PC-9 (cell line): ENCODE results near the gene PDE10A. TPM values are rescaled to one million over a fixed set of nuclear protein-coding genes. Genes with fewer than 3 reads are reported as not detected.

Experiments
- BruUV-seq: library from RNA; stranded (reverse); fragments of 400-500 nt; replicated peaks from 2 replicates; lab custom pipeline; 2021; lab: Mats Ljungman, UMichigan
- CTCF ChIA-PET: fragments of 300-600 bp; sonication (Branson Sonifier 250); formaldehyde crosslinking; loops from one replicate; lab custom pipeline; 2022; ENCODE audit warnings: antibody characterized with exemption; lab: Charles Lee
- POLR2A ChIA-PET: fragments of 300-600 bp; sonication (Branson Sonifier 250); formaldehyde crosslinking; loops from one replicate; lab custom pipeline; 2022; ENCODE audit warnings: antibody characterized with exemption; ENCODE audit not compliant: unreplicated experiment; lab: Charles Lee
- DNase-seq, 2 experiments: peaks; one replicate each; pipeline versions ENCODE4 v3.0.0 to v3.0.0-alpha.2; 2015 to 2022; ENCODE audit warnings: mixed read lengths in 1 of 2
- H2AFZ ChIP-seq: fragments of 200-600 bp; sonication (generic); 2 replicates; pipeline ENCODE4 v1.8.1; 2017; ENCODE audit warnings: antibody characterized with exemption
- H3F3A ChIP-seq: fragments of 200-600 bp; sonication (generic); 2 replicates; pipeline ENCODE4 v1.8.1; 2017; ENCODE audit warnings: antibody characterized with exemption, mild to moderate bottlenecking, low read depth; ENCODE audit not compliant: insufficient read depth
- H3K27ac ChIP-seq: fragments of 200-600 bp; sonication (generic); 2 replicates; pipeline ENCODE4 v1.6.1; 2016; ENCODE audit warnings: mixed run types
- H3K27me3 ChIP-seq: fragments of 200-600 bp; sonication (generic); 2 replicates; pipeline ENCODE4 v1.6.1; 2016; ENCODE audit warnings: low read depth, mixed run types; ENCODE audit not compliant: insufficient read depth
- H3K36me3 ChIP-seq: fragments of 200-600 bp; sonication (generic); 2 replicates; pipeline ENCODE4 v1.6.1; 2016; ENCODE audit warnings: low read depth, mixed run types
- H3K4me1 ChIP-seq: fragments of 200-600 bp; sonication (generic); replicated peaks from 2 replicates; pipeline ENCODE4 v1.6.1; 2016; ENCODE audit warnings: mixed run types; ENCODE audit not compliant: insufficient read depth
- H3K4me2 ChIP-seq: fragments of 200-600 bp; sonication (generic); 2 replicates; pipeline ENCODE4 v1.6.1; 2017; ENCODE audit warnings: mixed run types
- H3K4me3 ChIP-seq: fragments of 200-600 bp; sonication (generic); 2 replicates; pipeline ENCODE4 v1.6.1; 2016; ENCODE audit warnings: mixed run types
- H3K79me2 ChIP-seq: fragments of 200-600 bp; sonication (generic); 2 replicates; pipeline ENCODE4 v1.6.1; 2017; ENCODE audit warnings: low read depth, mixed run types
- H3K9me2 ChIP-seq: fragments of 200-600 bp; sonication (generic); 2 replicates; pipeline ENCODE4 v1.8.1; 2017; ENCODE audit warnings: mild to moderate bottlenecking; ENCODE audit not compliant: insufficient read depth
- H3K9me3 ChIP-seq: fragments of 200-600 bp; sonication (generic); 2 replicates; pipeline ENCODE4 v1.8.1; 2016; ENCODE audit warnings: low read depth; ENCODE audit not compliant: insufficient read depth
- H4K20me1 ChIP-seq: fragments of 200-600 bp; sonication (generic); 2 replicates; pipeline ENCODE4 v1.8.1; 2017; ENCODE audit not compliant: insufficient read depth
- EZH2 ChIP-seq: fragments of 200-600 bp; sonication (generic); IDR thresholded peaks from 2 replicates; pipeline ENCODE4 v1.8.0; 2017; ENCODE audit warnings: antibody characterized with exemption, low read depth
- intact Hi-C: fragments of 100-400 bp; cut with micrococcal nuclease; formaldehyde crosslinking; loops from one replicate; pipeline ENCODE4 v1.10.0; 2022; ENCODE audit not compliant: unreplicated experiment
- total RNA-seq: library from RNA; stranded (reverse); gene quantifications from 2 replicates; pipeline ENCODE4 v1.2.3, GENCODE V29; 2021
- TF ChIP-seq, protein P1 (sequence below): fragments of 200-600 bp; sonication (generic); conservative IDR thresholded peaks from 2 replicates; pipeline ENCODE4 v1.6.1; 2017; ENCODE audit warnings: mixed run types, antibody characterized with exemption, mild to moderate bottlenecking, moderate library complexity

The PDE10A gene
- total RNA-seq, 1 experiment from 2014 or later: not detected

DNA sequence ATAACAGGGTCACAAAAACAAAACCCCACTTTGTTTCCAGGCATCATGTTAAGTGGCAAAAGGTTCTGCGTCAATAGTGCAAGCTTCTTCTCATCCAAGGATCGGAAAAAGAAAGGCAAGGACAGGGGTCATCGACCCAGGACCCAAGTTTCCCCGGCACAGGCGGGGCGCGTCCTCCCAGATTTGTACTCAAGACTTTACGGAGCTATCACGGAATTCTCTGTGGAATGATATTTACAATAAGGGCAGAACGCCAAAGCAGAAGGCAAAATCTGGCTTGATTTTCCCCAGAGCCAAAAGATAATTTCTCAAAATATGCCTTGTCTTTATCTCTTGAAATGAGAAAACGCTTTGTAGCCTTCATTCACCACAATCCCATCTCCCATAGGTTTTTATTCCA lies 25.5 kb downstream of the PDE10A start:
- H3K79me2 ChIP-seq: no peaks in the 10 kb centered on the region
- H2AFZ ChIP-seq: no peak overlapping the region
- H4K20me1 ChIP-seq: no peaks in the 10 kb centered on the region
- intact Hi-C loops: no loop called here
- ChIA-PET POLR2A (no interaction called here), CTCF (no interaction called here)
- BruUV-seq: no TSS peak
- H3K36me3 ChIP-seq: no peaks in the 10 kb centered on the region
- TF ChIP-seq, protein P1, sequence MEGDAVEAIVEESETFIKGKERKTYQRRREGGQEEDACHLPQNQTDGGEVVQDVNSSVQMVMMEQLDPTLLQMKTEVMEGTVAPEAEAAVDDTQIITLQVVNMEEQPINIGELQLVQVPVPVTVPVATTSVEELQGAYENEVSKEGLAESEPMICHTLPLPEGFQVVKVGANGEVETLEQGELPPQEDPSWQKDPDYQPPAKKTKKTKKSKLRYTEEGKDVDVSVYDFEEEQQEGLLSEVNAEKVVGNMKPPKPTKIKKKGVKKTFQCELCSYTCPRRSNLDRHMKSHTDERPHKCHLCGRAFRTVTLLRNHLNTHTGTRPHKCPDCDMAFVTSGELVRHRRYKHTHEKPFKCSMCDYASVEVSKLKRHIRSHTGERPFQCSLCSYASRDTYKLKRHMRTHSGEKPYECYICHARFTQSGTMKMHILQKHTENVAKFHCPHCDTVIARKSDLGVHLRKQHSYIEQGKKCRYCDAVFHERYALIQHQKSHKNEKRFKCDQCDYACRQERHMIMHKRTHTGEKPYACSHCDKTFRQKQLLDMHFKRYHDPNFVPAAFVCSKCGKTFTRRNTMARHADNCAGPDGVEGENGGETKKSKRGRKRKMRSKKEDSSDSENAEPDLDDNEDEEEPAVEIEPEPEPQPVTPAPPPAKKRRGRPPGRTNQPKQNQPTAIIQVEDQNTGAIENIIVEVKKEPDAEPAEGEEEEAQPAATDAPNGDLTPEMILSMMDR: no peak
- no peak for TF ChIP-seq EZH2
- DNase-seq: no peak
- no peaks in the 10 kb centered on the region for H3K9me2 ChIP-seq
- peaks cover 12% of the 10 kb centered on the region; the same call in 1 of the 2 replicates for H3K27me3 ChIP-seq
- peaks cover 3% of the 10 kb centered on the region for H3K4me1 ChIP-seq
- H3K4me2 ChIP-seq: no peak overlapping the region
- no peak overlapping the region for H3K27ac ChIP-seq
- no peak overlapping the region for H3K4me3 ChIP-seq
- H3K9me3 ChIP-seq: no peaks in the 10 kb centered on the region
- H3F3A ChIP-seq: no peaks in the 10 kb centered on the region

DNA sequence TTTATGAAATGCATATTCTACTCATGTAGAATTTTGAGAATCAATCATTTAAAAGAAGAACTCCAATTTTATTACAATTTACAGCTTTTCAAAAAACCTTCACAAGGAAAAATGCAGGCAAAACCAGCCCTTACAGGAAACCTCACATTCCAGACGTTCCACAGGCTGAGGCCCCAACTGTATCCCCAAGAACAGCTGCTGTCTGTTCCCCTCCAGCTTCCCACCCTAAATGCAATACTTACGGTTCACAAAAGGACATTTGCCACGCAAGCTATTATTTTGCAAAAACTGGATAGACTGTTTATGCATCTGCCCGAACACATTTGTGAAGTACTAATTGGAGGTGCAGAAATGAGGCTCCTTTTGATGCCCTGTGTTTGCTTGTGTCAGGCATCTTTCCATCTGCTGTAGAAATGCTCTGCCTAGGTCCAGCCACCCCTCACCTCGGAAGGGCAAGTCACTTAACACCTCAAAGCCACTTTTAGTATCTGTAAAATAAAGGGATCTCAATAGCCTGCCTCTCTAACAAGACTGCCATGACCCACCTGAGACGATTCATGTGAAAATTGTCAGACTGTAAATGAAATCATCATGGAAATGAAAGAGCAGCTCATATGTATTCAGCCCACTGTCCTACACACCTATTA lies 26.5 kb downstream of the PDE10A start:
- Histone ChIP-seq H3K4me2 (no peak overlapping the region), H2AFZ (no peak overlapping the region), H3K4me1 (peaks cover 9% of the 10 kb centered on the region), H3K9me3 (no peaks in the 10 kb centered on the region), H3K27ac (no peak overlapping the region), H3F3A (no peaks in the 10 kb centered on the region), H3K27me3 (peaks cover 12% of the 10 kb centered on the region; the same call in 1 of the 2 replicates), H4K20me1 (no peaks in the 10 kb centered on the region), H3K4me3 (no peak overlapping the region), H3K36me3 (no peaks in the 10 kb centered on the region), H3K79me2 (no peaks in the 10 kb centered on the region), H3K9me2 (no peaks in the 10 kb centered on the region)
- no peak for TF ChIP-seq EZH2
- TF ChIP-seq, protein P1: no peak
- CTCF ChIA-PET: no interaction called here
- intact Hi-C loops: no loop called here
- DNase-seq: no peak
- POLR2A ChIA-PET: no interaction called here
- no TSS peak for BruUV-seq

DNA sequence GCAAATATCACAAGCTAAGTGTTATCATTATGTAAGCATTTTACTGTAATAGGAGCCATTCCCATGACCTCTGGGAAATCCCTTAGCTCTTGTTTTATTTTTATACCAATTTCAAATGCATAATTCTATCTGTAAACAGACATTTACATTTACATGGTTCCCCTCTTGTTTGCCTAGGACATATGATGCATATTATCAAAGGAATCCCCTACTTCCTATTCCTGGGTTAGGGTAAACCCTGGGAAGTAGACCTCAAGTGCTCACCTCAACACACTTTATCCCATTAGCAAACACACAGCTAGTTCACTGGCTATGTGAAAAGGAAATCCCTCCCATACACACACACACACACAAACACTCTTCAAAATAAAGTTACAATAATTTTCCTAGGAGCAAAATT lies 27.1 kb downstream of the PDE10A start:
- no peak for DNase-seq
- no peaks in the 10 kb centered on the region for H3K79me2 ChIP-seq
- CTCF ChIA-PET: no interaction called here
- no peak overlapping the region for H2AFZ ChIP-seq
- POLR2A ChIA-PET: no interaction called here
- H3K9me3 ChIP-seq: no peaks in the 10 kb centered on the region
- H4K20me1 ChIP-seq: no peaks in the 10 kb centered on the region
- H3K27me3 ChIP-seq: peaks cover 12% of the 10 kb centered on the region; the same call in 1 of the 2 replicates
- no peaks in the 10 kb centered on the region for H3K9me2 ChIP-seq
- no peak overlapping the region for H3K4me3 ChIP-seq
- no peak overlapping the region for H3K27ac ChIP-seq
- no TSS peak for BruUV-seq
- H3K36me3 ChIP-seq: no peaks in the 10 kb centered on the region
- H3K4me2 ChIP-seq: no peak overlapping the region
- no peak for TF ChIP-seq EZH2
- TF ChIP-seq, protein P1: no peak
- H3K4me1 ChIP-seq: peaks cover 11% of the 10 kb centered on the region
- intact Hi-C loops: no loop called here
- H3F3A ChIP-seq: no peaks in the 10 kb centered on the region
